Naive B cell (primary cell): ENCODE results near the gene TEX14. TPM values are rescaled to one million over a fixed set of nuclear protein-coding genes. Genes with fewer than 3 reads are reported as not detected.
"Not testable (repeated sequence)": the region's sequence is repeated elsewhere in the genome, so short reads cannot be mapped to it uniquely, and the experiment has no call there.

Experiments used
- ATAC-seq, 2 donors: fragments of 150-1000 bp; cut with Tn5 transposase; 2 replicates each; pipeline ENCODE4 v1.10.0; 2021; ENCODE audit warnings: low read depth in 2 of 2, mild to moderate bottlenecking in 2 of 2, moderate library complexity in 2 of 2
- DNase-seq: peaks from one replicate; pipeline ENCODE4 v3.0.0; 2022
- H3K27ac Mint-ChIP-seq, 6 donors: one replicate each; pipeline ENCODE4 v1.8.0; 2020 to 2022; ENCODE audit warnings: mild to moderate bottlenecking in 6 of 6, mixed read lengths in 6 of 6, moderate library complexity in 5 of 6, inconsistent platforms in 2 of 6
- H3K27me3 Mint-ChIP-seq, 3 donors: one replicate each; pipeline ENCODE4 v1.8.0; 2021 to 2022; ENCODE audit warnings: mixed read lengths in 3 of 3, mild to moderate bottlenecking in 1 of 3
- H3K36me3 Mint-ChIP-seq, 2 donors: one replicate each; pipeline ENCODE4 v1.8.0; 2020 to 2022; ENCODE audit warnings: mixed read lengths in 2 of 2, inconsistent platforms in 1 of 2, mild to moderate bottlenecking in 1 of 2
- H3K4me1 Mint-ChIP-seq, 3 donors: one replicate each; pipeline ENCODE4 v1.8.0; 2020 to 2022; ENCODE audit warnings: mixed read lengths in 3 of 3, inconsistent platforms in 1 of 3, mild to moderate bottlenecking in 1 of 3, moderate library complexity in 1 of 3
- H3K4me3 Mint-ChIP-seq, 8 donors: one replicate each; pipeline ENCODE4 v1.8.0; 2020 to 2022; ENCODE audit warnings: mild to moderate bottlenecking in 8 of 8, mixed read lengths in 8 of 8, moderate library complexity in 8 of 8, inconsistent platforms in 2 of 8
- H3K9me3 Mint-ChIP-seq, 7 donors: one replicate each; pipeline ENCODE4 v1.8.0; 2020 to 2022; ENCODE audit warnings: mixed read lengths in 7 of 7, mild to moderate bottlenecking in 5 of 7, inconsistent platforms in 2 of 7, moderate library complexity in 1 of 7
- polyA plus RNA-seq, 6 donors: library from polyadenylated mRNA; unstranded; fragments of 300-500 nt; fragmentation: Illumina TruSeq; gene quantifications; one replicate each; pipeline ENCODE4 v1.2.3, GENCODE V29; 2021; ENCODE audit warnings: low read depth in 6 of 6

The TEX14 gene
- polyA plus RNA-seq, 6 donors from 2014 or later = 0.26 to 1.0 (median 0.44) TPM; not detected in 3

GRCh38 chr17:58702045-58702476, 10.2 kb upstream of the TEX14 start:
- Mint-ChIP-seq H3K27me3 (no peaks in the 10 kb centered on the region), H3K4me3 (no peak overlapping the region)
- ATAC-seq = no peak

GRCh38 chr17:58699771-58700170, 7.9 kb upstream of the TEX14 start:
- H3K36me3 Mint-ChIP-seq = no peaks in the 10 kb centered on the region
- no peaks in the 10 kb centered on the region for H3K27me3 Mint-ChIP-seq
- H3K4me3 Mint-ChIP-seq = peak overlapping the region in 1 of 8 donors; percentile 33
- no peak for ATAC-seq
- no peaks in the 10 kb centered on the region for H3K4me1 Mint-ChIP-seq
- H3K27ac Mint-ChIP-seq = peak overlapping the region in 1 of 6 donors; percentile 37
- no peak for DNase-seq
- no peaks in the 10 kb centered on the region for H3K9me3 Mint-ChIP-seq

More at GRCh38 chr17:58702045-58702476, 10.2 kb upstream of the TEX14 start:
- Mint-ChIP-seq H3K4me1 (peaks cover 0 to 5% (median 0%) of the 10 kb centered on the region in 3 donors), H3K27ac (no peak overlapping the region), H3K36me3 (peaks cover 0 to 5% of the 10 kb centered on the region in 2 donors), H3K9me3 (no peaks in the 10 kb centered on the region)
- no peak for DNase-seq

GRCh38 chr17:58694826-58695225, 3.0 kb upstream of the TEX14 start:
- no peak for ATAC-seq
- H3K27ac Mint-ChIP-seq = peak overlapping the region in 1 of 6 donors; percentile 30
- H3K9me3 Mint-ChIP-seq = peaks cover 0 to 2% (median 0%) of the 10 kb centered on the region in 7 donors

GRCh38 chr17:58694302-58694701, 2.5 kb upstream of the TEX14 start:
- H3K27ac Mint-ChIP-seq = peak overlapping the region in 1 of 6 donors; percentile 30
- ATAC-seq = no peak
- H3K36me3 Mint-ChIP-seq = no peaks in the 10 kb centered on the region
- H3K4me3 Mint-ChIP-seq = peak overlapping the region in 1 of 8 donors; percentile 24
- peaks cover 18 to 20% (median 19%) of the 10 kb centered on the region in 3 donors for H3K4me1 Mint-ChIP-seq
- no peaks in the 10 kb centered on the region for H3K27me3 Mint-ChIP-seq
- DNase-seq = no peak
- H3K9me3 Mint-ChIP-seq = peaks cover 0 to 2% (median 0%) of the 10 kb centered on the region in 7 donors

More at GRCh38 chr17:58694826-58695225, 3.0 kb upstream of the TEX14 start:
- Mint-ChIP-seq H3K4me3 (peak overlapping the region in 1 of 8 donors; percentile 24), H3K36me3 (no peaks in the 10 kb centered on the region), H3K27me3 (no peaks in the 10 kb centered on the region), H3K4me1 (peaks cover 18 to 20% (median 19%) of the 10 kb centered on the region in 3 donors)
- no peak for DNase-seq

GRCh38 chr17:58693751-58694150, 1.9 kb upstream of the TEX14 start:
- ATAC-seq (no peak), DNase-seq (no peak)
- Mint-ChIP-seq H3K4me1 (peaks cover 18 to 20% (median 19%) of the 10 kb centered on the region in 3 donors), H3K27me3 (no peaks in the 10 kb centered on the region), H3K9me3 (peaks cover 0 to 2% (median 0%) of the 10 kb centered on the region in 7 donors), H3K36me3 (no peaks in the 10 kb centered on the region), H3K27ac (no peak overlapping the region), H3K4me3 (peak overlapping the region in 6 of 8 donors; percentile 93 to 97 (median 95))

GRCh38 chr17:58693208-58693607, 1.4 kb upstream of the TEX14 start:
- Mint-ChIP-seq H3K27me3 (no peaks in the 10 kb centered on the region), H3K36me3 (no peaks in the 10 kb centered on the region), H3K4me1 (peaks cover 18 to 20% (median 19%) of the 10 kb centered on the region in 3 donors), H3K27ac (peak overlapping the region in 5 of 6 donors; percentile 89 to 94 (median 89)), H3K9me3 (peaks cover 0 to 2% (median 0%) of the 10 kb centered on the region in 7 donors), H3K4me3 (peak overlapping the region; percentile 93 to 97 (median 95))
- DNase-seq (no peak), ATAC-seq (no peak)

GRCh38 chr17:58692239-58693055, 602 bp upstream of the TEX14 start, which contains the start of gene RAD51C:
RAD51C (plus strand) TSS chr17:58692602; CDS start chr17:58692644, 42 bp downstream.
- Mint-ChIP-seq H3K4me3 (peak within 1 kb of the TSS; percentile 93 to 97 (median 95)), H3K27me3 (peaks cover 0 to 4% (median 0%) of the 10 kb centered on the region in 3 donors), H3K9me3 (peaks cover 0 to 2% (median 0%) of the 10 kb centered on the region in 7 donors), H3K36me3 (no peaks in the 10 kb centered on the region), H3K27ac (peak within 1 kb of the TSS; percentile 89 to 94 (median 92)), H3K4me1 (peaks cover 18 to 20% (median 19%) of the 10 kb centered on the region in 3 donors)
- DNase-seq (peak; percentile 85), ATAC-seq (peak; percentile 99)

- not testable (repeated sequence) for DNase-seq, ATAC-seq, H3K9me3 Mint-ChIP-seq, H3K27ac Mint-ChIP-seq, H3K36me3 Mint-ChIP-seq
- H3K27me3 Mint-ChIP-seq = peaks cover 0 to 12% (median 0%) of the 10 kb centered on the region in 3 donors
- peaks cover 18 to 20% (median 19%) of the 10 kb centered on the region in 3 donors for H3K4me1 Mint-ChIP-seq
- peak overlapping the region in 2 of 8 donors; percentile 41 to 44 for H3K4me3 Mint-ChIP-seq
Measured at GRCh38 chr17:58690033-58690432, 1.8 kb downstream of the TEX14 start.

- peaks cover 13 to 17% (median 15%) of the 10 kb centered on the region in 3 donors for H3K4me1 Mint-ChIP-seq
- DNase-seq (no peak), ATAC-seq (no peak)
- no peak overlapping the region for H3K4me3 Mint-ChIP-seq
- no peaks in the 10 kb centered on the region for H3K36me3 Mint-ChIP-seq
- H3K27ac Mint-ChIP-seq = peak overlapping the region in 2 of 6 donors; percentile 4 to 63
- H3K9me3 Mint-ChIP-seq = peaks cover 0 to 2% (median 0%) of the 10 kb centered on the region in 7 donors
- H3K27me3 Mint-ChIP-seq = peaks cover 0 to 12% (median 0%) of the 10 kb centered on the region in 3 donors
Measured at GRCh38 chr17:58688521-58688920, 3.3 kb downstream of the TEX14 start.

GRCh38 chr17:58686980-58687379, 4.9 kb downstream of the TEX14 start:
- no peaks in the 10 kb centered on the region for H3K36me3 Mint-ChIP-seq
- H3K9me3 Mint-ChIP-seq = peaks cover 0 to 2% (median 0%) of the 10 kb centered on the region in 7 donors
- no peak for DNase-seq
- peaks cover 0 to 2% (median under 1%) of the 10 kb centered on the region in 3 donors for H3K4me1 Mint-ChIP-seq
- H3K27ac Mint-ChIP-seq = no peak overlapping the region
- H3K4me3 Mint-ChIP-seq = no peak overlapping the region
- peaks cover 0 to 12% (median 0%) of the 10 kb centered on the region in 3 donors for H3K27me3 Mint-ChIP-seq
- ATAC-seq = no peak

GRCh38 chr17:58684462-58684861, 7.4 kb downstream of the TEX14 start:
- H3K9me3 Mint-ChIP-seq = not testable (repeated sequence)

GRCh38 chr17:58684003-58684402, 7.8 kb downstream of the TEX14 start:
- Mint-ChIP-seq H3K27ac (no peak overlapping the region), H3K9me3 (no peaks in the 10 kb centered on the region), H3K36me3 (no peaks in the 10 kb centered on the region), H3K27me3 (peaks cover 0 to 19% (median 0%) of the 10 kb centered on the region in 3 donors), H3K4me1 (no peaks in the 10 kb centered on the region), H3K4me3 (no peak overlapping the region)
- DNase-seq = no peak
- ATAC-seq = no peak

More at GRCh38 chr17:58684462-58684861, 7.4 kb downstream of the TEX14 start:
- not testable (repeated sequence) for H3K4me3 Mint-ChIP-seq, H3K4me1 Mint-ChIP-seq, H3K36me3 Mint-ChIP-seq, ATAC-seq, H3K27ac Mint-ChIP-seq, DNase-seq
- H3K27me3 Mint-ChIP-seq = peaks cover 0 to 14% (median 0%) of the 10 kb centered on the region in 3 donors

GRCh38 chr17:58680038-58680369, 11.8 kb downstream of the TEX14 start:
- H3K36me3 Mint-ChIP-seq = no peaks in the 10 kb centered on the region
- H3K4me3 Mint-ChIP-seq = no peak overlapping the region
- DNase-seq (no peak), ATAC-seq (no peak)
- peaks cover 0 to 16% (median 0%) of the 10 kb centered on the region in 3 donors for H3K27me3 Mint-ChIP-seq
- peak overlapping the region in 1 of 6 donors; percentile 3 for H3K27ac Mint-ChIP-seq
- peaks cover 0 to 2% (median 0%) of the 10 kb centered on the region in 7 donors for H3K9me3 Mint-ChIP-seq
- H3K4me1 Mint-ChIP-seq = no peaks in the 10 kb centered on the region
